GM18861 (cell line): Measurements from ENCODE around the gene HES4.
"Not testable (repeated sequence)": the region's sequence is repeated elsewhere in the genome, so short reads cannot be mapped to it uniquely, and the experiment has no call there.

Source experiments
- ATAC-seq: cut with Tn5 transposase; IDR thresholded peaks from one replicate; pipeline ENCODE4 v1.9.1; 2021; ENCODE audit not compliant: unreplicated experiment

Gene HES4

DNA sequence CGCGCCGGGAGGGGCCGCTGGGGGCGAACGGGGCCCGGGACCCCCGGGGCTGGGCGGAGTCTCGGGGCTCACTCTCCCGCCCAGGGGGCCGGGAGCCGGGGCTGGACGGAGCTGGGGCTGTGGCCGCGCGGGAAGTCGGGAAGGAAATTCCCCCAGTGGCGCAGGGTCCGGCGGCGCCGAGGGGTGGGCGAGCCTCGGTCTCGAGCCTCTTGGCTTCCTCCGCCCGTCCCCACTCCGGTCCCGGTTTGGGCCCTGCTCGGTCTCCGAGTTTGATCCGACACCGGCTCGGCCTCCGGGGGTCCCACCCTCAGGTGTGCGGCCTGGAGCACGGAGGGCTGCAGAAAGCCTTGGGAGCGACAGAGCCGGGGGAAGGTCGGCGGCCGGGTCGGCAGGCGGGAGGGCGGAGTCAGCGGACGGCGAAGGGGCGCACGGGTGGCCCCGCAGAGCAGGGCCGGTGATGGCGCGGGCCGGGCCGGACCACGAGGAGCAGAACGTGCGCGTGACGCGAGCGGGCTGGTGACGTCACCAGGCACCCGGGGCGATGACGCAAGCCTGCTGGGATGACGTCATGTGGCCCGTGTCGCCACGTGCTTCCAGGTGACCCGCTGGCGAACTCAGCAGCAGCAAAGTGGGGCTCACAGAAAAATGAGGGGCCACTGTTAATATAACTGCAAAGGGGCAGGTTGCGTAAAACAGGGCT lies 610 bp upstream of the HES4 start:
- no peak for ATAC-seq

DNA sequence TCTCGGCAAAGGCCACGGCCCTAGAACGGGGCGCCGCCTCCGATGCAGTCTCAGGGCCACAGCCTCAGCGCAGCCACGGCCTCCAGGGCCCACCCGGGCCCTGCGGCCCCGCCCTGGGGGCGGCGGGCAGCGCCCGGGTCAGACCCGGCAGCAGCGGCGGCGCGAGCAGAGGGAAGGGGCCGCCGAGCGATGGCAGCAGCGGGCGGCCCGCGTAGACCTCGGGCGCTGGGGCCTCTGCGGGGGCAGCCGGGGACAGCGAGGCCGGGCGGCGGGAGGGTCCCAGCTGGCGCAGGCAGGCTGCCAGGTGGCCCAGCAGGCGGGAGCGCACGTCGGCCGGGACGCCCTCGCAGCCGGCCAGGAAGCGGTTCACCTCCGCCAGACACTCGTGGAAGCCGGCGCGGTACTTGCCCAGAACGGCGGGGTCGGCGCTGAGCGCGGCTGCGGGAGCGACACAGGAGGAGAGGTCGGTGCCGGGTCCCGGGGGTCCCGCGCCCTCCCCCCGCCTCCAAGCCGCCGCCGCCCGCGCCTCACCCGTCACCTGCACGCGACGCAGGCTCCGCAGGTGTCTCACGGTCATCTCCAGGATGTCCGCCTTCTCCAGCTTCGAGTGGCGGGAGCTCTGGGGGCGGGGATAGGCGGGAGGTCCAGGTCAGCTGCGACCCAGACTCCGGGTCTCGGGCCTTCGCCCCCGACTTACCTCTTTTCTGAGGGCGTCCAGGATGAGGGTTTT lies 737 bp downstream of the HES4 start:
- ATAC-seq, result no peak

DNA sequence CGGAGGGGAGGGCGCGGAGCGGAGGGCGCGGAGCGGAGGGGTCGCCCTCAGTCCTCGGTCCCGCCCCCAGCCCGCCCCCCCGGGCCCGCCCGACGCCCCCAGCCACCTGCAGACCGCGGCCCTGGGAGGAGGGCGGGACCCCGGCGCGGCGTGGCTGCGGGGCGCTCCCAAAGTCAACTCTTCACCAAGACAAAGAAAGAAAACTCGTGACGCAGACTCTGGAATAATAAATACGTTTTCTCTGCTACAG lies 1.2 kb downstream of the HES4 start:
- no peak for ATAC-seq

DNA sequence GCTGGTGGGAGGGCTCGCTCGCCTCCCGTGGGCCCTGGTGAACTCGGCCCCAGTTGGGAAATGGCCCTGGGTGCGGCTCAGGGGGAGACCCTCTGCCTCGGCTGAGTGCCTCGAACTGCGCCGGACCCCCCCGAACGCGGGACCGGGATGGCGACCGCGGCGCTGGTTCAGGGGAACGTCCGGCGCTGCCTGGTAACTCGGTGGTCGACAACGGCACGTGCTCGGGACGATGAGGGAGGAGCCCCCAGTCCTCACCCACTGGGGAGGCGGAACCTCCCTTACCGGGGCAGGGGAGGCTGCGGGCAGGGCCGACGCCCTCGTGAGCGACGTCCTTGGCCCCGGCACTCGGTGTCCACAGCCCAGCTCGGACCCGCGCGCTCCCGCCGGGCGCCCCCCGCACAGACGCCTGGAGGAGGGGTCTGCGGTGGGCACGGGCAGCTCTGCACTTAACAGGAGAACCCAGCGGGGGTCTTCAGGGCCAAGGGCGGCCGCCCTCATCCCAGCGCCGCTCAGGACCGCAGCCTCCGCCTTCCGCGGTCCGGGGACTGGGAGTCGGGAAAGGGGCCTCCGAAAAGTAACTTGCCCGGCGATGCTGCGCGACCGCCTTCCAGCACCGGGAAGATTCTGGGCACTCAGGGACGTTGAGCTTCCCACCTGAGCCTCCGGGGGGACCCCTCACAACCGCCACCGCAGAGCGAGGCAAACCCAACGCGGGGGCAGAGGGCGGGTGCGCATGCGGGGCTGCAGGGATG lies 1.7 kb downstream of the HES4 start:
- no peak for ATAC-seq

DNA sequence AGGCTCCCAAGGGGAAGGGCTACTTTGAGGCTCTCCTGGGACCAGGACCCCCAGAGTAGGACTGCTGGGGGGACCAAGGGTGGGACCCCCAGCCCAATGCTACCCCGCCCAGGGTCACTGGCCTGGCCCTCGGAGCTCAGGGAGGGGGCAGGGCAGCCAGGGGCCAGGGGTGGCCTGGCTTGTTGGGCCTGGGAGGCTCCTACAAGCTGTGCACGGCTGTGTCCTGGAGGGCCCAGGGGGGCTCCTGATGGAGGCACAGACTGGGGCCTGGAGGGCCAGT lies 2.2 kb downstream of the HES4 start:
- ATAC-seq, result no peak

DNA sequence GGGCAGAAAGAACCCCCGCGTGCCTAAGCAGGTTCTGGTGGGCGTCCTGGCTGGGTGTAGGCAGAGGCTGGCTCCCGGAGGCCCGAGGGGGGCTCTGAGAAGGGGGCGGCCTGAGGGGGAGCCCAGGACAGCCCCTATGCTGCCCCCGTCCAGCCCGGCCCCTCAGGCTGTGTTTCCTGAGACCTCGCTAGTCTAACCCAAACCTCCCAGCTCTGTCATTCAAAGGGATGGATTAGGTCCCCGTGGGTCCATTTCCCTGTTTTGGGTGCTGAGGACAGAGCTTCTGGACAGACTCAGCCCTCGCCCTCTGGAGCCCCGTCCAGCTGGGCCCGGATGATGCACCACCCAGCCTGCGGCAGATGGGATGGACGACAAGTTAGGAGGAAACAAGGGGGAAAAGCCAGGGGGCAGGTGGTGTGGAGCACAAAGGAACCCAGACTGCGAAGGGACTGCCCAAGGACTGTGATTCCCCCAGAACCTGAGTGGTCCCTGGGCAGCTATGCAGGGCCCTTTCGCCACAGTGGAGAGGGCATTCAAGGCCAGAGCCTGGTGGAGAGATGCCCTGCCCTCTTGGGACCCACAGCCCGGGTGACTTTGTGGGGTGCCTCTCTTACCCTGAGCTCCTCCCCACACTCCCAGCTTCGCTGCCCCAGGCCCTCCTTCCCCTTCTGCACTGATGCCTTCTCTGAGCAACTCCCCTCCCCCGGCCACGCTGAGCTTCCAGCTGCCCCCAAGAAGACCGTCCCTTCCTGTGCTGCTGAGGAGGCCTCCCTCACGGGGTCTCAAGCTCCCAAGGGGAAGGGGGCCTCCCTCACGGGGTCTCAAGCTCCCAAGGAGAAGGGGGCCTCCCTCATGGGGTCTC lies 2.8 kb downstream of the HES4 start:
- ATAC-seq, result no peak

DNA sequence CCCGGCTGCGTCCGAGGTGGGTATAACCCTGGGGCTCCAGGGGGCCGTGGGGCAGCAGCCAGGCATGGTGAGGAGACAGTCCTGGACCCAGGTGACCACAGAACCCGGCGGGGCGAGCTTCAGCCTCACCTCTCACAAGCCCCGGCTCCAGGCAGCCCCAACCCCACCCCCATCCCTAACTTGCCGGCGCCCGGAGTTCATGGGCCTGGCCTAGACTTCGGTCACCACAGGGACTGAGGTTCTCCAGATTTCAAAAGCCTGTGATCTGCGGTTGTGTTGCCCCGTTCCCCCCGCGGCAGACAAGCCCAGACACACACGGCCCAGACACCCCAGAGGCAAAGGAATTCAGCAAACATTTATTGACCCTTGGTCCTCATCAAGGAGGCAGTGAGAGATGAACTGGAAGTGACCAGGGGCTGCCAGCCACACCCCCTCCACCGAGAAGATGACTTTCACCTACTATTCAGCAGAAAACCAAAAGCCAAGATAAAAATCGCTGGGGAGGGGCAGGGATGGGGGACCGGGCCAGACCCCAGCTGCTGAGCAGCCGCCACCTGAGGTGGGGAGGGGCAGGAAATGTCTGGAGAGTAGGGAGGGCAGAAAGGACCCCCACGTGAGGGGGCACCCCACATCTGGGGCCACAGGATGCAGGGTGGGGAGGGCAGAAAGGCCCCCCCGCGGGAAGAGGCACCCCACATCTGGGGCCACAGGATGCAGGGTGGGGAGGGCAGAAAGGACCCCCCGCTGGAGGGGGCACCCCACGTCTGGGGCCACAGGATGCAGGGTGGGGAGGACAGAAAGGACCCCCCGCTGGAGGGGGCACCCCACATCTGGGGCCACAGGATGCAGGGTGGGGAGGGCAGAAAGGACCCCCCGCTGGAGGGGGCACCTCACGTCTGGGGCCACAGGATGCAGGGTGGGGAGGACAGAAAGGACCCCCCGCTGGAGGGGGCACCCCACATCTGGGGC lies 3.9 kb downstream of the HES4 start:
- no peak for ATAC-seq

DNA sequence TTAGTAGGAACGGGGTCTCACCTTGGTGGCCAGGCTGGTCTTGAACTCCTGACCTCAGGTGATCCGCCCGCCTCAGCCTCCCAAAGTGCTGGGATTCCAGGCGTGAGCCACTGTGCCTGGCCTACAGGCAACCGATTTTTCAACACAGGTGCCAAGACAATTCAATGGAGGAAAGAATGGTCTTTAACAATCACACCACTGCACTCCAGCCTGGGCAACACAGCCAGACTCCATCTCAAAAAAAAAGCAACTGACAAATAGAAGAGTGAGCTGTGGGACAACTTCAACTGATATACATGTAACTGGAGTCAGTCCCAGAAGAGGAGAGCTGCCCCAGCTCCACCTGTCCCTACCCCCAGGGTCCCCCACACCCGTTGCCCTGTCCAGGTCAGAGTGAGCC lies 5.4 kb downstream of the HES4 start:
- ATAC-seq, result not testable (repeated sequence)

DNA sequence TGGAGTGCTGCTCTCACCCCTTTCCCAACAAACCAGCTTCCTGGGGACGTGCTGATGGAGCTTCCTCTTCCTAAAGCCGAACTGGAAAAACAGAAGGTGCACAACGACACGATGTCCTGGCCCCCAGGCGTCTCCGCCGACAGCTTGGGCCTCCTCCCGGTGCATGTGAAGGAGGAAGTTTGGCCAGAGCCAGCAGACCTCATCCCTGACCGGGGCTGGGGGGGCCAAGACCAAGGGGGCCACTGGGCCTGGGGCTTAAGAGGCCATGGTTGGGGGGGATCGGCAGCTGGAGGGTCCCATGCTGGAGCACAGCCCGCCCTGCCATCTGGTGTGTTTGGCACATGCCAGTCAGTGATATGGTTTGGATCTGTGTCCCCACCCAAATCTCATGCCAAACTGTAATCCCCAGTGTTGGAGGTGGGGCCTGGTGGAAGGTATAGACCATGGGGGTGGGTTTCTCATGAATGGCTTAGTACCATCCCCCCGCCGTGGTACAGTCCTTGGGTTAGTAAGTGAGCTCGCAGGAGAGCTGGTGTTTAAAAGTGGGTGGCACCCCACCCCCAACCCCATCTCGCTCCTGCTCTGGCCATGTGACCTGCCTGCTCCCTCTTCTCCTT lies 6.4 kb downstream of the HES4 start:
- ATAC-seq, result no peak

DNA sequence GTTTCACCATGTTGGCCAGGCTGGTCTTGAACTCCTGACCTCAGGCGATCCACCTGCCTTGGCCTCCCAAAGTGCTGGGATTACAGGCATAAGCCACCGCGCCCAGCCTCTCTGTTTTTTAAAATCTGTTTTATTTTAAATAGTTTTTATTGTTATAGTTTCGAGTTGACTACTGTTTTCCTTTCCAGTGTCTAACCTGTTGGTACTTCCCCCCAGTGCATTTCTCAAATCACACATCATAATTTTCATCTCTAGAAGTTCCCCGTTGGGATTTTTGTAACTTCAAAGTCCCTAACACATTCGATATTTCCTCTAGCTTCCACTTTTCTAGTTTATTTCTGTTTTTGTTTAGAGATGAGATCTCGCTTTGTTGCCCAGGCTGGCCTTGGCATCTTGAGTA lies 7.5 kb downstream of the HES4 start:
- ATAC-seq, result no peak

DNA sequence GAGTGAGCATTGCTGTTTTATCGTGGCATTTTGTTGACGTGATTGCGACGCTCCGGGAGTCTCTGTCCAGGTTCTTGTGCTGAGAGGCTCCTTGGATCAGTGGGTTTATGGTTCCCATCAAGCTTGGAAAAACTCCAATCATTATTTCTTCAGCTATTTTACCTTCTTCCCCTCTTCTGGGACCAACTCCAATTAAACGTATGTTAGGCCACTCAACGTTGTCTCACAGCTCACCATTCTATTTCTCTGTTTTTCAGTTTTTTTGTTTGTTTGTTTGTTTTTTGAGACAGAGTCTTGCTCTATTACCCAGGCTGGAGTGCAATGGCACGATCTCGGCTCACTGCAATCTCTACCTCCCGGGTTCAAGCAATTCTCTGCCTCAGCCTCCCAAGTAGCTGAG lies 8.0 kb downstream of the HES4 start:
- ATAC-seq, result no peak

DNA sequence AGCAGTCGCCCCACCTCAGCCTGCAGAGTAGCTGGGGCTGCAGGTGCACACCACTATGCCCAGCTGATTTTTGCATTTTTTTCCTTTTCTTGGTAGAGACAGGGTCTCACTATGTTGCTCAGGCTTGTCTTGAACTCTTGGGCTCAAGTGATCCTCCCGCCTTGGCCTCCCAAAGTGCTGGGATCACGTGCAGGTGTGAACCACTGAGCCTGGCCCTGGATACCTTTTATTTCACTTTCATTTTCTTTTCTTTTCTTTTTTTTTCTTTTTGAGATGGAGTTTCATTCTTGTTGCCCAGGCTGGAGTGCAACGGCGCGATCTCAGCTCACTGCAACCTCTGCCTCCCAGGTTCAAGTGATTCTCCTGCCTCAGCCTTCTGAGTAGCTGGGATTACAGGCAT lies 8.6 kb downstream of the HES4 start:
- not testable (repeated sequence) for ATAC-seq

DNA sequence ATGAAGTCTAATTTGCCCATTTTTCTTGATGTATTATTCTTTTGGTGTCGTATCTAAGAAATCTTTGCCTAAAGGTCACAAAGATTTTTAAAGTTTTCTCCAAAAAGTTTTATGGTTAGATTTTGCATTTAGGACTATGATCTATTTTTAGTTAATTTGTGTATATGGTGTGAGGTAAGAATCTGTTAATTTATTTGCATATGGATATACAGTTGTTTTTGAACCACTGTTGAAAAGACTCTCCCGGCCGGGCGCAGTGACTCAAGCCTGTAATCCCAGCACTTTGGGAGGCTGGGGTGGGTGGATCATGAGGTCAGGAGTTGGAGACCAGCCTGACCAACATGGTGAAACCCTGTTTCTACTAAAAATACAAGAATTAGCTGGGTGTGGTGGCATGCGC lies 11.8 kb downstream of the HES4 start:
- ATAC-seq, result not testable (repeated sequence)

DNA sequence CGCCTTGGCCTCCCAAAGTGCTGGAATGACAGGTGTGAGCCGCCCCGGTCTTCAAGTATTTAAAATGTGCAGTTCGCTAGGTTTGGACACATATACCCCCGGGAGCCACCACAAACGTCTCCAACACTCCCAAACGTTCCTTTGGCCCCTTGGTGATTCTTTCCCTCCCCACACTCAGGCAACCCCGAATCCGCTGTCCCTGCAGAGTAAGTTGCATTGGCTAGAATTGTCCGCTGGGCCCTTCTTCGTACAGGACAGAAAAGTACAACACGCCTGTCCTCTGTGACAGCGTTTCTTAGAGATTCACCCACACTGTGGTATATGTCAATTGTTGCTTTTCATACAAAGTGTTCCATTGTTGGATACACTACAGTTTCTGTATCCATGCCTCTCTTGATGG lies 14.8 kb downstream of the HES4 start:
- no peak for ATAC-seq

DNA sequence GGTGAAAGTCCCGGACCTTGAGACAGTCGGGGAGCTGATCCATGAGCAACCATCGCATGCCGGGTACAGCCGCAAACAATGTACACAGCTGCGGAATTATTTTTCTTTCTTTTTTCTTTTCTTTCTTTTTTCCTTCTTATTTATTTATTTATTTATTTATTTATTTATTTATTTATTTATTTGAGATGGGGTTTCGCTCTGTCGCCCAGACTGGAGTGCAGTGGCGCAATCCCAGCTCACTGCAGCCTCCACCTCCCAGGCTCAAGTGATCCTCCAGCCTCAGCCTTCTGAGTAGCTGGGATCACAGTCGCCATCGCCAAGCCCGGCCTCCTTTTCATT lies 15.5 kb downstream of the HES4 start:
- no peak for ATAC-seq

DNA sequence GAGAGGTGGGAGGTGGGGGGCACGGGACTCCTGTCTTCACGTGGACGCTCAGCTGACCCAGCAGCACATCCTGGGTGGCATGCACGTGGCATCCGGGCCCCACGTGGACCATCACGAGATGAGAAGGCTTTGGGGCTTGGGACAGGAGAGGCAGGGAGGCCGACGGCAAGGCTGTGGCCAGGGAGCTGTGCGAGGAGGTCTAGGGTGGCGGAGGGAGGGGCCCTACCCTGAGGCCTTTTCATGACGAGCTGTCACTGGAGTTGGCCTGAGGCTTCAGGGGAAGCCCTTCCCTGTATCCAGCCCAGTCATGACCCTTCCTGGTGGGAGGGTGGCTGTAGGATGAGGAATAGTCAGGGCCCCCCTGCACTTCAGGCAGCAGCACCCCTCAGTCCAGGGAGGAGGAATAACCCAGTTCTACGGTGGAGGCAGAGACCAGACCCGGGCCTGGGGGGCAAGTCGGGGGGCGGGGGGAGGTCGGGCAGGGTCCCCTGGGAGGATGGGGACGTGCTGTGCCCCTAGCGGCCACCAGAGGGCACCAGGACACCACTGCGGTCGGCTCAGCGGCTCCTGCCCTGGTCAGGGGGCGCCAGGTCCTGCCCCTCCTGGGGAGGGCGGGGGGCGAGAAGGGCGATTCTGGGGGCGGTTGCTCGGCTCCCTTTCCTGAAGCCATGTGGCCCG lies 16.0 kb downstream of the HES4 start:
- no peak for ATAC-seq

DNA sequence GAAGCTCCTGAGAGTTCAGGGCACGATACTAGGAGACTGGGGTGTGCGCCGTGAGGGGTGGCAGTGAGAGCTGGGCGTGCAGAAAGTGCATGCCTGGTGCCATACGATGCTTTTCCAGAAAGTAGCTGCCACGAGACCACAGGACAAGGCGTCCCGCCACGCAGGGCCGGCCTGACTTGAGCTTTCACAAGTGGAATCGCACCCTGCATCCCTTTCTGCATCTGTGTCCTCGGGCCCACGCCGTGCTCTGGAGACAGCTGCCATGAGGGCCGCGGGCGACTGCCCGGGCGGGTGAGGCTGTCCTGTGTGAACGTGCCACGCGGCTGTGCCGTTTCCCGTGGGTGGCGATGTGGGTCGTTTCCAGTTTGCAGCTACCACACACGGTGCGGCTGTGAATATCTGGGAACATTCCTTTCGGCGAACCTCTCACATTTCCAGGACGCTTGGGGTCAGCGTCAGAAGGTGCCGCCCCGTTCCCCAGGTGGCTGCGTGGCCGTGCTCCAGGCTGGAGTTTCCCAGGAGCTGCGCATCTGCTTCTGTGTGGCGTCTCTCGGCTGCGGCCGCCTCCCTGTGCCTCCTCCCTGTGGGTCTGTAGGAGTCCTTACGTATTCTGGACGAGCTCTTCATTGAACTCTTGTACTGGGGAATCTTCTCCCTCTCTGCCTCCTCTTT lies 17.0 kb downstream of the HES4 start:
- ATAC-seq, result no peak

DNA sequence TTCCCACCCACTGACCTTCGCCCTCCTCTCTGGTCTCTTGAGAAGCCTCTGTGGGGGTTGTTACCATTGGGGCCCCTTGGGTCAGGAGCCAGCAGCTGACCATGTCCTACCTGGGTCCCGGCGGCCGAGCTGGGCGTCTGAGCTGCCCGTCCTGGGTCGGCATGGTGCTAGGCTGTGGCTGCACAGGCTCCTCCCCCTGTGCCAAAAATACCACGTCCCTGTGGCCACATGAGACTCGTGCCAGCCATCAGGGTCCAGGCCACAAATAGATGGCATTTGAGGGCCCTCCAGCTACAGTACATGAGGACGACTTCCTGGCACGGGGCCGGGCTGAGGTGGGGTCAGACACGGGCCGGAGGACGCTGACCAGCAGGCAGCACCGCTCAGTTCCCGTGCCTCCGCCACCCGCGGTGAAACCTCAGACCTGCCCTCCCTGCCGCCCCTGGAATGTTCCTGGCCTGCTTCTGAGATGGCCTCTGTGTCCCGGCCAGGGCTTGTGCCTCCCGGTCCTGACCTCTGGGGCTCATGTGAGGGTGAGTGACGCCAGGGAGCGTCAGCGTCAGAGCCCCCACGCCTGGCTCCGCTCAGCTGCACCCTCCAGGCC lies 17.8 kb downstream of the HES4 start, which contains the start of gene PERM1:
PERM1 (minus strand) TSS at position 139 of the 604 bp plus-strand sequence. CDS start 1,064 bp downstream, outside the sequence.
- ATAC-seq, result no peak
